Neural cell (in vitro differentiated cells): ENCODE data around the gene SERPINB1. TPM values are rescaled to one million over a fixed set of nuclear protein-coding genes. Genes with fewer than 3 reads are reported as not detected.

Experiments
- H2AFZ ChIP-seq: fragments of 200-600, 300-800 bp; sonication (generic), shearing (Covaris generic); 2 replicates; pipeline ENCODE4 v1.6.0; 2014; ENCODE audit warnings: low read depth, mild to moderate bottlenecking, antibody characterized with exemption, low read length, moderate library complexity
- H3F3A ChIP-seq: fragments of 200-600 bp; shearing (Covaris generic); 2 replicates; pipeline ENCODE4 v1.6.1; 2016; ENCODE audit warnings: mild to moderate bottlenecking, moderate library complexity, mixed read lengths, antibody characterized with exemption, low read length; ENCODE audit not compliant: insufficient read depth, poor library complexity, severe bottlenecking
- H3K27ac ChIP-seq: fragments of 200-600, 300-800 bp; sonication (generic), shearing (Covaris generic); 2 replicates; pipeline ENCODE4 v1.5.1; 2014; ENCODE audit warnings: mild to moderate bottlenecking, low read length, moderate library complexity
- H3K27me3 ChIP-seq: fragments of 300-800, 200-600 bp; sonication (generic), shearing (Covaris generic); 2 replicates; pipeline ENCODE4 v1.6.0; 2014; ENCODE audit warnings: mild to moderate bottlenecking, low read depth, low read length, moderate library complexity; ENCODE audit not compliant: insufficient read depth
- H3K36me3 ChIP-seq: fragments of 300-800, 200-600 bp; sonication (generic), shearing (Covaris generic); 2 replicates; pipeline ENCODE4 v1.5.1; 2014; ENCODE audit warnings: mild to moderate bottlenecking, antibody characterized with exemption, low read length, moderate library complexity; ENCODE audit not compliant: insufficient read depth
- H3K4me2 ChIP-seq: fragments of 300-800, 200-600 bp; sonication (generic), shearing (Covaris generic); 2 replicates; pipeline ENCODE4 v1.6.0; 2014; ENCODE audit warnings: mild to moderate bottlenecking, low read length
- H3K4me3 ChIP-seq: fragments of 300-800, 200-600 bp; sonication (generic), shearing (Covaris generic); 2 replicates; pipeline ENCODE4 v1.5.1; 2014; ENCODE audit warnings: mild to moderate bottlenecking, low read length, moderate library complexity
- H3K79me2 ChIP-seq: fragments of 200-600 bp; shearing (Covaris generic); replicated peaks from 2 replicates; pipeline ENCODE4 v1.6.0; 2014; ENCODE audit warnings: mild to moderate bottlenecking, low read length, moderate library complexity; ENCODE audit not compliant: insufficient read depth
- H3K9ac ChIP-seq: fragments of 300-800, 200-600 bp; sonication (generic), shearing (Covaris generic); 2 replicates; pipeline ENCODE4 v1.6.1; 2016; ENCODE audit warnings: mild to moderate bottlenecking, low read length, mixed read lengths
- H3K9me2 ChIP-seq: fragments of 200-600 bp; shearing (Covaris generic); 2 replicates; pipeline ENCODE4 v1.6.1; 2016; ENCODE audit warnings: mild to moderate bottlenecking, low read length, mixed read lengths; ENCODE audit not compliant: insufficient read depth
- H3K9me3 ChIP-seq: fragments of 200-600, 300-800 bp; sonication (generic), shearing (Covaris generic); 2 replicates; pipeline ENCODE4 v1.6.1; 2016; ENCODE audit warnings: mild to moderate bottlenecking, mixed run types, low read length, moderate library complexity, mixed read lengths
- H4K20me1 ChIP-seq: fragments of 200-600 bp; shearing (Covaris generic); 2 replicates; pipeline ENCODE4 v1.6.1; 2016; ENCODE audit warnings: mild to moderate bottlenecking, mixed run types; ENCODE audit not compliant: insufficient read depth
- EP300 ChIP-seq: fragments of 450-650 bp; conservative IDR thresholded peaks from 2 replicates; pipeline ENCODE4 v1.6.1; 2014; ENCODE audit warnings: antibody characterized with exemption, mild to moderate bottlenecking, moderate library complexity; ENCODE audit not compliant: poor library complexity, severe bottlenecking
- EZH2 ChIP-seq: fragments of 200-600, 300-800 bp; shearing (Covaris generic), sonication (generic); IDR thresholded peaks from 2 replicates; pipeline ENCODE4 v1.6.1; 2014; ENCODE audit warnings: antibody characterized with exemption, low read length, borderline replicate concordance, mild to moderate bottlenecking; ENCODE audit not compliant: insufficient read depth, poor library complexity, severe bottlenecking
- MXI1 ChIP-seq: fragments of 450-650 bp; conservative IDR thresholded peaks from 2 replicates; pipeline ENCODE4 v1.6.1; 2014; ENCODE audit warnings: antibody characterized with exemption, mild to moderate bottlenecking; ENCODE audit not compliant: poor library complexity, severe bottlenecking
- POLR2AphosphoS5 ChIP-seq: IDR thresholded peaks from 2 replicates; pipeline ENCODE4 v1.6.1; 2012
- RAD21 ChIP-seq: fragments of 450-650 bp; conservative IDR thresholded peaks from 2 replicates; pipeline ENCODE4 v1.6.1; 2014; ENCODE audit warnings: antibody characterized with exemption, mild to moderate bottlenecking, moderate library complexity
- SMC3 ChIP-seq: fragments of 450-650 bp; conservative IDR thresholded peaks from 2 replicates; pipeline ENCODE4 v1.6.1; 2014; ENCODE audit warnings: antibody characterized with exemption, mild to moderate bottlenecking, moderate library complexity; ENCODE audit not compliant: poor library complexity
- TAF1 ChIP-seq: IDR thresholded peaks from 2 replicates; pipeline ENCODE4 v1.6.1; 2012; ENCODE audit warnings: low read depth
- polyA plus RNA-seq: library from polyadenylated mRNA; depleted of rRNA; stranded (reverse); fragments of >200 nt; gene quantifications from 2 replicates; pipeline ENCODE4 v1.2.3, GENCODE V29; 2014
- TF ChIP-seq, protein P1 (sequence below): fragments of 450-650 bp; IDR thresholded peaks from 2 replicates; pipeline ENCODE4 v1.5.1; 2014; ENCODE audit warnings: antibody characterized with exemption, mild to moderate bottlenecking, moderate library complexity; ENCODE audit not compliant: poor library complexity, severe bottlenecking
- TF ChIP-seq, protein P2 (sequence below): IDR thresholded peaks from 2 replicates; pipeline ENCODE4 v1.6.1; 2012; ENCODE audit warnings: borderline replicate concordance

Gene SERPINB1
- polyA plus RNA-seq, 1 donor from 2014 or later: not detected

- Histone ChIP-seq H3K9me2 (no peaks in the 10 kb centered on the region), H3K9me3 (no peaks in the 10 kb centered on the region), H3K9ac (no peak overlapping the region), H3K36me3 (no peaks in the 10 kb centered on the region), H3F3A (no peaks in the 10 kb centered on the region), H2AFZ (no peak overlapping the region), H3K4me2 (no peak overlapping the region), H3K79me2 (no peaks in the 10 kb centered on the region), H3K4me3 (no peak overlapping the region), H3K27me3 (no peaks in the 10 kb centered on the region), H3K27ac (no peak overlapping the region), H4K20me1 (no peaks in the 10 kb centered on the region)
- TF ChIP-seq POLR2AphosphoS5: no peak
- no peak for TF ChIP-seq MXI1
- TF ChIP-seq SMC3: no peak
- no peak for TF ChIP-seq EZH2
- no peak for TF ChIP-seq EP300
- no peak for TF ChIP-seq TAF1
Measured at GRCh38 chr6:2796861-2797260, 44.8 kb downstream of the SERPINB1 start.

DNA sequence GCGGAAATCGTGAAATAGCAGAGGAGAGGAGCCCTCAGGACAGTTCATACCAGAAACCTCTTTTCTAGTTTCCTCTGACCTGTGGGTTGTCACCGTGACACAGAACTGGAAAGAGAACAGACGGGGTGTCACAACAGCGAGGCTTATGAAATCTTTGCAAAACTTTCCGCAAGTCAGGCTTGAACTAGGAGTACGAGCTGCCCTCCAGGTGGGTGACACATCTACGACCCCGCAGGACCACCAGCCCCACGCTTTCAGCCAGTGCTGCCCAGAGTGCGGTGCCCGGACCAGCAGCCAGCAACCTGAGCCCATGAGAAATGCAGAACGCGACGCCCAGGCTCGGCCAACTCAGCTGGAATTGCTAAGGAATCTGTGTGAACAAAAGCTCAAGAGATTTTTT is 45.7 kb downstream of the SERPINB1 start:
- TF ChIP-seq EZH2 (no peak), POLR2AphosphoS5 (no peak), SMC3 (no peak), TAF1 (no peak), RAD21 (no peak), EP300 (no peak), MXI1 (no peak)
- TF ChIP-seq, protein P1, sequence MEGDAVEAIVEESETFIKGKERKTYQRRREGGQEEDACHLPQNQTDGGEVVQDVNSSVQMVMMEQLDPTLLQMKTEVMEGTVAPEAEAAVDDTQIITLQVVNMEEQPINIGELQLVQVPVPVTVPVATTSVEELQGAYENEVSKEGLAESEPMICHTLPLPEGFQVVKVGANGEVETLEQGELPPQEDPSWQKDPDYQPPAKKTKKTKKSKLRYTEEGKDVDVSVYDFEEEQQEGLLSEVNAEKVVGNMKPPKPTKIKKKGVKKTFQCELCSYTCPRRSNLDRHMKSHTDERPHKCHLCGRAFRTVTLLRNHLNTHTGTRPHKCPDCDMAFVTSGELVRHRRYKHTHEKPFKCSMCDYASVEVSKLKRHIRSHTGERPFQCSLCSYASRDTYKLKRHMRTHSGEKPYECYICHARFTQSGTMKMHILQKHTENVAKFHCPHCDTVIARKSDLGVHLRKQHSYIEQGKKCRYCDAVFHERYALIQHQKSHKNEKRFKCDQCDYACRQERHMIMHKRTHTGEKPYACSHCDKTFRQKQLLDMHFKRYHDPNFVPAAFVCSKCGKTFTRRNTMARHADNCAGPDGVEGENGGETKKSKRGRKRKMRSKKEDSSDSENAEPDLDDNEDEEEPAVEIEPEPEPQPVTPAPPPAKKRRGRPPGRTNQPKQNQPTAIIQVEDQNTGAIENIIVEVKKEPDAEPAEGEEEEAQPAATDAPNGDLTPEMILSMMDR: no peak
- TF ChIP-seq, protein P2, sequence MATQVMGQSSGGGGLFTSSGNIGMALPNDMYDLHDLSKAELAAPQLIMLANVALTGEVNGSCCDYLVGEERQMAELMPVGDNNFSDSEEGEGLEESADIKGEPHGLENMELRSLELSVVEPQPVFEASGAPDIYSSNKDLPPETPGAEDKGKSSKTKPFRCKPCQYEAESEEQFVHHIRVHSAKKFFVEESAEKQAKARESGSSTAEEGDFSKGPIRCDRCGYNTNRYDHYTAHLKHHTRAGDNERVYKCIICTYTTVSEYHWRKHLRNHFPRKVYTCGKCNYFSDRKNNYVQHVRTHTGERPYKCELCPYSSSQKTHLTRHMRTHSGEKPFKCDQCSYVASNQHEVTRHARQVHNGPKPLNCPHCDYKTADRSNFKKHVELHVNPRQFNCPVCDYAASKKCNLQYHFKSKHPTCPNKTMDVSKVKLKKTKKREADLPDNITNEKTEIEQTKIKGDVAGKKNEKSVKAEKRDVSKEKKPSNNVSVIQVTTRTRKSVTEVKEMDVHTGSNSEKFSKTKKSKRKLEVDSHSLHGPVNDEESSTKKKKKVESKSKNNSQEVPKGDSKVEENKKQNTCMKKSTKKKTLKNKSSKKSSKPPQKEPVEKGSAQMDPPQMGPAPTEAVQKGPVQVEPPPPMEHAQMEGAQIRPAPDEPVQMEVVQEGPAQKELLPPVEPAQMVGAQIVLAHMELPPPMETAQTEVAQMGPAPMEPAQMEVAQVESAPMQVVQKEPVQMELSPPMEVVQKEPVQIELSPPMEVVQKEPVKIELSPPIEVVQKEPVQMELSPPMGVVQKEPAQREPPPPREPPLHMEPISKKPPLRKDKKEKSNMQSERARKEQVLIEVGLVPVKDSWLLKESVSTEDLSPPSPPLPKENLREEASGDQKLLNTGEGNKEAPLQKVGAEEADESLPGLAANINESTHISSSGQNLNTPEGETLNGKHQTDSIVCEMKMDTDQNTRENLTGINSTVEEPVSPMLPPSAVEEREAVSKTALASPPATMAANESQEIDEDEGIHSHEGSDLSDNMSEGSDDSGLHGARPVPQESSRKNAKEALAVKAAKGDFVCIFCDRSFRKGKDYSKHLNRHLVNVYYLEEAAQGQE: no peak
- Histone ChIP-seq H2AFZ (no peak overlapping the region), H3K9ac (no peak overlapping the region), H3K79me2 (no peaks in the 10 kb centered on the region), H3K4me3 (no peak overlapping the region), H3K27ac (no peak overlapping the region), H4K20me1 (no peaks in the 10 kb centered on the region), H3K9me2 (no peaks in the 10 kb centered on the region), H3K4me2 (no peak overlapping the region), H3K9me3 (no peaks in the 10 kb centered on the region), H3K36me3 (no peaks in the 10 kb centered on the region), H3F3A (no peaks in the 10 kb centered on the region), H3K27me3 (no peaks in the 10 kb centered on the region)
